Inflammatory macrophage treated with lipopolysaccharide for 4 hours (primary cell): ENCODE data around the gene ATXN1.

Experiments
- DNase-seq: peaks from one replicate; pipeline ENCODE4 v3.0.0-alpha.2; 2020

The ATXN1 gene

GRCh38 chr6:16431106-16431505 lies 330.2 kb downstream of the ATXN1 start:
- no peak for DNase-seq

GRCh38 chr6:16430391-16431089 lies 330.7 kb downstream of the ATXN1 start:
- DNase-seq: no peak

- no peak for DNase-seq
Measured at GRCh38 chr6:16429669-16430068, 331.6 kb downstream of the ATXN1 start.

- DNase-seq: no peak
Measured at GRCh38 chr6:16427124-16427523, 334.1 kb downstream of the ATXN1 start.

GRCh38 chr6:16425881-16426615 lies 335.2 kb downstream of the ATXN1 start:
- DNase-seq: no peak

DNA sequence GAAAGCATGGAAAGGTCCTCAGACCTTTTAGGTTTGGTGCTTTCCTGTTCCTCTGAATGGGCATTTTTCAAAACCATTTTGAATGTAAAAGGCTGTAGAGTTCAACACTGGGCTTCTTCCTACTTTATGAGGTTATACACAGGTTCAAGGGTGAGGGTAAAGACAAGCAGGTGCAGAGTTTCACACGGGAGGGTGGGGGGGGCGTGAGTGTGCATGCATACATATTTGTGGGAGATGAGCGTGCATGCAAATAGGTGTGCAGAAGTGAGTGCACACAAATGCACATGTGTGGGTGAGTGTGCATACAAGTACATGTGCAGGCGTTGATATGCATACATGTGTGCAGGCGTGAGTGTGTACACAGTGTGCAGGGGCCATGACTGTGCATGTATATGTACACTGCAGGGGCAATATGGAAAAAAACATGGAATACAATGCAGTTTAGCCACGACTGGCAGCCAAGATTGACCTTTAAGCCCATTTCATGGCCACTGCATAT lies 339.7 kb downstream of the ATXN1 start:
- no peak for DNase-seq

DNA sequence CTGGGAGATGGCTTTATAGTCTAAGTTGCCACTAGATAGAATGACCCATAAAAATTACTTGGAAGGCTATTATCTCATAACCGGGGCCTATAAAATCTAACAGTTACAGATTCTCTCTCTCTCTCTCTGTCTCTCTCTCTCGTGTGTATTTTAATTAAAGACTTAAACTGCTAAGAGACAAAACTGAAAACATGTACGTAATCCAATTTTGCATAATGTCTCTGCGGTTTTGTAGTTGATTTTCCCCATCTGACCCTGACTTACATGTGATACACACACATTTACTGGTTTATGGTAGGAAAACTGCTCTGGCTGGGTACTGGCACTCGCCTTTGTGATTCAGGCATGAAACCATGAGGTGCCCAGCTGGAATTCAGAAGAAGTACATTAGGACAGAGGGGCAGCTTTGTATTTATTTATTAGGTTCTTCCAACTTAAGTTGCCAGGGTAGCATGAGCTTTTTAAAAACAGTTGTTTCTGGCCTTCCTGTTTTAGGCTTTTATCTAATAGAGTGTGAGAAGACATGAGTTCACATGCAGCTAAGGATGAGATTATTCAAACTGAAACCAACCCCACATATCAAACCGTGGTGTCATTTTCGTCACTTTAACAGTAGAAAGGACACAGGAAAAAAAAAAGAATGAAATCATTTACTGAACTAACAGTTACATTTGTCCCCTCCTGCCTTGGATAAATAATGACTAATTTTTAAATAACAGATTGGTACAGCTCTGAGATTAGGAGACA lies 340.4 kb downstream of the ATXN1 start:
- DNase-seq: peak; percentile 8

DNA sequence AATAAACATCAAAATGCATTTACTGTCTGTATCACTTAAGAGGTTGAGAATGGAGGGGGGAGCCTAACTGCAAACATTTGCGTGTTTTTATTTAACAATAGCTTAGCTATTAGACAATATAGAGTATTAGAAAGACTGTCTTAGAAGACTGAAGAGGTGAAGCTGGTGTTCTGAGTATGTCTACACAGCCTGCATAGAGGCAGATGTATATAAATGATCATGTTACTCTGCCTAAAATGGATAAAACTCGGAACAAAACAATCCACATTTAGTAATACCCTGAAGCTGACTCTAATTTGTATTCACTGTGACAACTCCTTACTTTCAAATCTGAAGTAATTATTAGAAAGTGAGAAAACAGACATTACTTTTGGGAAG lies 340.9 kb downstream of the ATXN1 start:
- no peak for DNase-seq

- DNase-seq: no peak
Measured at GRCh38 chr6:16419636-16420336, 341.5 kb downstream of the ATXN1 start.

GRCh38 chr6:16418151-16418550 lies 343.1 kb downstream of the ATXN1 start:
- no peak for DNase-seq

GRCh38 chr6:16415677-16416076 lies 345.6 kb downstream of the ATXN1 start:
- no peak for DNase-seq

- no peak for DNase-seq
Measured at GRCh38 chr6:16414205-16414604, 347.1 kb downstream of the ATXN1 start.

DNA sequence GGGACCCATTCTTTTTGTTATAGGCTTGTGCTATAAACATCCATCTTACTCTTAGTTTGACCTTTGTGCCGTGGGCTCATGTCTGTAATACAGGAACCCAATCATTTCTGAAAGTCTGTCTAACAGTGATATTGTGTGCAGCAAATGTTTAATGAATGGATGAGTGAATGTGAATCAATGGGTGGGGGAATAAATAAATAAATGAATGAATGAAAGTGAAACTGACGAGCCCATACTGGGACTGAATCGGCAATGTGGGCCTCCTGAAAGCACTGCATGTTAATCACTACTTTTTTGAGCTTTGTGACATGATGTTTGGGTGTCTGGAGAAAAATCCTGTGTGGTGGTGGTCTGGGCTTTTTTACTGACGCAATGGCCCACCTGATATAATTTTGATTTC lies 347.9 kb downstream of the ATXN1 start:
- no peak for DNase-seq

DNA sequence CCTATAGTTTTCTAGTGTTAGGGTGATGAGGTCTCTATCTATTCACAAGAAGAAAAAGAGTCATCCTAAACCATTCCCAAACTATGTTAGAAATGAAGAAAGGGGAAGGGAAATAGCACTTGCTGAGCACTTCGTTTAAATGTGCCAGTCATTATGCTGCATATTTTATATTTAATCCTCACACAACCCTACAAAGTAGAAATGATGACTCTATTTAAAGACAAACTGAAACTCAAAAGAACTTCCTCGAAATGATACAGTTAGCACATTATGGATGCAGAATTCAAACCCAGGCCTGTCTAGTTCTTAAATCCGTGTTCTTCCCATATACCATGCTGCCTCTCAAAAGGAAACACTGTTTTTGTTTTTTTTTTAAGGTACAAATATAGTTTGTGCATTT lies 348.3 kb downstream of the ATXN1 start:
- DNase-seq: peak; percentile 9

DNA sequence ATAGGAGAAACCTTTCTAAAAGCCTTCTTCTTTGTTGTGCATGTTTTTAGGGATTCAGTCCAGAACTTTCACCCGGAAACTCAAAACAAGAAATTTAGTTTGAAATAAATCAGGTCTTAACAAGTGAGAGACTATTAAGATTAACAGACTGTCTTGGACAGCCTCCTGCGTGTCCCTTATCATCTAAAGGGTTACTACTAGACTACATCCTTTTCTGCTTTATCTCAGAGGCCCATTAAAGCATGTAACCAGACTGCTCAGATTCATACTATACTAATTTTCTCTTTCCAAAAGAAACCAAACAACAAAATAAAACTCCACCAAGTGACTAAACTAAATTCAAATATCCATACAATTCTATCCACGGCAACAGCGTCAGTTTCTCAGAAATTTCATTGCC lies 349.1 kb downstream of the ATXN1 start:
- no peak for DNase-seq

GRCh38 chr6:16409531-16410441 lies 351.5 kb downstream of the ATXN1 start:
- DNase-seq: peak; percentile 66

GRCh38 chr6:16408766-16409165 lies 352.5 kb downstream of the ATXN1 start:
- no peak for DNase-seq

GRCh38 chr6:16406966-16407365 lies 354.3 kb downstream of the ATXN1 start:
- DNase-seq: no peak

GRCh38 chr6:16406538-16406937 lies 354.7 kb downstream of the ATXN1 start:
- DNase-seq: peak; percentile 73

GRCh38 chr6:16405375-16405774 lies 355.9 kb downstream of the ATXN1 start:
- DNase-seq: no peak

GRCh38 chr6:16404456-16404855 lies 356.8 kb downstream of the ATXN1 start:
- no peak for DNase-seq

GRCh38 chr6:16403831-16404230 lies 357.4 kb downstream of the ATXN1 start:
- DNase-seq: no peak
